CD8-positive, alpha-beta memory T cell (primary cell): ENCODE measurements around the gene CELA2A. TPM values are rescaled to one million over a fixed set of nuclear protein-coding genes. Genes with fewer than 3 reads are reported as not detected.
A peak's percentile ranks its signal among the peaks of the same experiment; 100 is the strongest.

Experiments
- CTCF ChIA-PET: fragments of 350-600 bp; sonication (Branson Sonifier 250); formaldehyde crosslinking; loops from one replicate; lab custom pipeline; 2021; ENCODE audit warnings: antibody characterized with exemption; lab: Charles Lee
- POLR2A ChIA-PET: fragments of 350-600 bp; sonication (Branson Sonifier 250); formaldehyde crosslinking; loops from one replicate; lab custom pipeline; 2021; ENCODE audit warnings: antibody characterized with exemption; lab: Charles Lee
- DNase-seq, 5 donors: peaks; one replicate each; pipeline versions ENCODE4 v3.0.0 to v3.0.0-alpha.2; 2020 to 2022; ENCODE audit warnings: mixed read lengths in 1 of 5
- H3K27ac ChIP-seq: one replicate; pipeline ENCODE4 v1.7.0; 2013; ENCODE audit warnings: low read depth, mild to moderate bottlenecking, low read length, moderate library complexity
- H3K27me3 ChIP-seq: 2 replicates; pipeline ENCODE4 v1.7.0; 2013; ENCODE audit warnings: low read length, mild to moderate bottlenecking; ENCODE audit not compliant: insufficient read depth, poor library complexity, severe bottlenecking
- H3K36me3 ChIP-seq: 2 replicates; pipeline ENCODE4 v1.7.0; 2013; ENCODE audit warnings: mild to moderate bottlenecking, low read length, moderate library complexity; ENCODE audit not compliant: insufficient read depth
- H3K4me1 ChIP-seq: 2 replicates; pipeline ENCODE4 v1.7.0; 2013; ENCODE audit warnings: mild to moderate bottlenecking, low read length, moderate library complexity; ENCODE audit not compliant: insufficient read depth
- H3K4me3 ChIP-seq: 2 replicates; pipeline ENCODE4 v1.7.0; 2013; ENCODE audit warnings: mild to moderate bottlenecking, low read length
- H3K9me3 ChIP-seq: 2 replicates; pipeline ENCODE4 v1.7.0; 2013; ENCODE audit warnings: mild to moderate bottlenecking, low read length
- H3K27ac Mint-ChIP-seq, 8 donors: one replicate each; pipeline ENCODE4 v1.8.0; 2020 to 2021; ENCODE audit warnings: mixed read lengths in 8 of 8, mild to moderate bottlenecking in 6 of 8, inconsistent platforms in 3 of 8, moderate library complexity in 3 of 8
- H3K27me3 Mint-ChIP-seq, 2 donors: one replicate each; pipeline ENCODE4 v1.8.0; 2020 to 2021; ENCODE audit warnings: mixed read lengths in 2 of 2, mild to moderate bottlenecking in 1 of 2, moderate library complexity in 1 of 2
- H3K36me3 Mint-ChIP-seq, 3 donors: one replicate each; pipeline ENCODE4 v1.8.0; 2020 to 2021; ENCODE audit warnings: mixed read lengths in 3 of 3, inconsistent platforms in 1 of 3, mild to moderate bottlenecking in 1 of 3
- H3K4me1 Mint-ChIP-seq, 3 donors: one replicate each; pipeline ENCODE4 v1.8.0; 2020 to 2021; ENCODE audit warnings: mixed read lengths in 3 of 3, inconsistent platforms in 1 of 3, mild to moderate bottlenecking in 1 of 3
- H3K4me3 Mint-ChIP-seq, 7 donors: one replicate each; pipeline ENCODE4 v1.8.0; 2020 to 2021; ENCODE audit warnings: mixed read lengths in 7 of 7, mild to moderate bottlenecking in 6 of 7, moderate library complexity in 4 of 7, inconsistent platforms in 2 of 7
- H3K9me3 Mint-ChIP-seq, 5 donors: one replicate each; pipeline ENCODE4 v1.8.0; 2020 to 2022; ENCODE audit warnings: mixed read lengths in 5 of 5, mild to moderate bottlenecking in 3 of 5, moderate library complexity in 2 of 5, inconsistent platforms in 1 of 5
- polyA plus RNA-seq: library from polyadenylated mRNA; unstranded; fragments of 300-500 nt; fragmentation: Illumina TruSeq; gene quantifications from one replicate; pipeline ENCODE4 v1.2.3, GENCODE V29; 2021
- total RNA-seq, 2 experiments: library from RNA; stranded (reverse); gene quantifications; one replicate each; pipeline ENCODE4 v1.2.3, GENCODE V29; 2021

Gene CELA2A
- total and polyA plus RNA-seq, 3 experiments from 2014 or later, result not detected

- peaks cover 8% of the 10 kb centered on the region for H3K36me3 ChIP-seq
- H3K36me3 Mint-ChIP-seq, result peaks cover 1 to 39% (median 4%) of the 10 kb centered on the region in 3 donors
- POLR2A ChIA-PET, result no interaction called here
Measured at GRCh38 chr1:15420853-15421465, 35.6 kb upstream of the CELA2A start.

GRCh38 chr1:15422871-15423270 lies 33.7 kb upstream of the CELA2A start:
- ChIA-PET CTCF (interaction anchor here (1.9 kb wide), 1 partner anchor 8 kb away, joined by 7 read pairs; no protein-coding TSS in a partner anchor), POLR2A (no interaction called here)
- H3K27ac ChIP-seq, result no peak overlapping the region
- no peak overlapping the region for H3K4me3 ChIP-seq
- H3K36me3 ChIP-seq, result peaks cover 15% of the 10 kb centered on the region
- H3K4me1 Mint-ChIP-seq, result peaks cover 28 to 33% (median 28%) of the 10 kb centered on the region in 3 donors
- no peaks in the 10 kb centered on the region for H3K9me3 ChIP-seq
- no peak for DNase-seq
- no peaks in the 10 kb centered on the region for H3K27me3 Mint-ChIP-seq
- peak overlapping the region in 4 of 8 donors; percentile 21 to 83 (median 57) for H3K27ac Mint-ChIP-seq
- no peaks in the 10 kb centered on the region for H3K27me3 ChIP-seq
- H3K4me3 Mint-ChIP-seq, result no peak overlapping the region
- H3K9me3 Mint-ChIP-seq, result no peaks in the 10 kb centered on the region
- peaks cover 4 to 54% (median 8%) of the 10 kb centered on the region in 3 donors for H3K36me3 Mint-ChIP-seq
- H3K4me1 ChIP-seq, result no peaks in the 10 kb centered on the region

More at GRCh38 chr1:15420853-15421465, 35.6 kb upstream of the CELA2A start:
- H3K9me3 ChIP-seq, result no peaks in the 10 kb centered on the region
- DNase-seq, result no peak
- no peak overlapping the region for H3K4me3 ChIP-seq
- CTCF ChIA-PET, result interaction anchor here (1.9 kb wide), 1 partner anchor 10 kb away, joined by 7 read pairs; no protein-coding TSS in a partner anchor
- Mint-ChIP-seq H3K4me3 (peak overlapping the region in 3 of 7 donors; percentile 4 to 32 (median 20)), H3K27ac (peak overlapping the region in 7 of 8 donors; percentile 25 to 95 (median 88)), H3K9me3 (no peaks in the 10 kb centered on the region), H3K4me1 (peaks cover 42 to 48% (median 47%) of the 10 kb centered on the region in 3 donors), H3K27me3 (no peaks in the 10 kb centered on the region)
- peak overlapping the region; percentile 24 for H3K27ac ChIP-seq
- no peaks in the 10 kb centered on the region for H3K27me3 ChIP-seq
- peaks cover 18% of the 10 kb centered on the region for H3K4me1 ChIP-seq

- H3K36me3 Mint-ChIP-seq, result peaks cover 4 to 60% (median 8%) of the 10 kb centered on the region in 3 donors
- no peak for DNase-seq
- ChIA-PET POLR2A (no interaction called here), CTCF (no interaction called here)
- Histone ChIP-seq H3K9me3 (no peaks in the 10 kb centered on the region), H3K4me3 (no peak overlapping the region), H3K36me3 (peaks cover 15% of the 10 kb centered on the region), H3K4me1 (no peaks in the 10 kb centered on the region), H3K27me3 (no peaks in the 10 kb centered on the region), H3K27ac (no peak overlapping the region)
- H3K9me3 Mint-ChIP-seq, result no peaks in the 10 kb centered on the region
- H3K4me3 Mint-ChIP-seq, result no peak overlapping the region
- H3K27me3 Mint-ChIP-seq, result no peaks in the 10 kb centered on the region
- H3K27ac Mint-ChIP-seq, result peak overlapping the region in 6 of 8 donors; percentile 32 to 91 (median 82)
- H3K4me1 Mint-ChIP-seq, result peaks cover 26 to 30% (median 26%) of the 10 kb centered on the region in 3 donors
Measured at GRCh38 chr1:15423355-15424077, 33.0 kb upstream of the CELA2A start.

GRCh38 chr1:15424146-15424667 lies 32.3 kb upstream of the CELA2A start:
- H3K9me3 ChIP-seq, result no peaks in the 10 kb centered on the region
- peak overlapping the region in 7 of 8 donors; percentile 63 to 91 (median 84) for H3K27ac Mint-ChIP-seq
- H3K4me3 Mint-ChIP-seq, result peak overlapping the region in 1 of 7 donors; percentile 38
- POLR2A ChIA-PET, result no interaction called here
- H3K4me1 Mint-ChIP-seq, result peaks cover 22 to 26% (median 23%) of the 10 kb centered on the region in 3 donors
- peaks cover 15% of the 10 kb centered on the region for H3K36me3 ChIP-seq
- H3K4me1 ChIP-seq, result no peaks in the 10 kb centered on the region
- H3K27me3 Mint-ChIP-seq, result no peaks in the 10 kb centered on the region
- peaks cover 4 to 58% (median 8%) of the 10 kb centered on the region in 3 donors for H3K36me3 Mint-ChIP-seq
- no peak for DNase-seq
- no peaks in the 10 kb centered on the region for H3K9me3 Mint-ChIP-seq
- H3K27ac ChIP-seq, result no peak overlapping the region
- no peak overlapping the region for H3K4me3 ChIP-seq
- H3K27me3 ChIP-seq, result no peaks in the 10 kb centered on the region
- CTCF ChIA-PET, result no interaction called here

GRCh38 chr1:15424981-15425380 lies 31.6 kb upstream of the CELA2A start:
- no peak overlapping the region for H3K27ac ChIP-seq
- H3K4me1 ChIP-seq, result no peaks in the 10 kb centered on the region

GRCh38 chr1:15425521-15425920 lies 31.0 kb upstream of the CELA2A start:
- no peaks in the 10 kb centered on the region for H3K9me3 Mint-ChIP-seq
- DNase-seq, result no peak
- peak overlapping the region in 6 of 8 donors; percentile 17 to 91 (median 84) for H3K27ac Mint-ChIP-seq
- ChIA-PET CTCF (interaction anchor here (9.6 kb wide), 1 partner anchor 102 kb away, joined by 98 read pairs; no protein-coding TSS in a partner anchor), POLR2A (no interaction called here)
- peaks cover 16 to 18% (median 17%) of the 10 kb centered on the region in 3 donors for H3K4me1 Mint-ChIP-seq
- H3K4me3 Mint-ChIP-seq, result no peak overlapping the region
- H3K4me1 ChIP-seq, result no peaks in the 10 kb centered on the region
- H3K9me3 ChIP-seq, result no peaks in the 10 kb centered on the region
- H3K36me3 ChIP-seq, result peaks cover 15% of the 10 kb centered on the region
- peaks cover 4 to 63% (median 8%) of the 10 kb centered on the region in 3 donors for H3K36me3 Mint-ChIP-seq
- H3K4me3 ChIP-seq, result no peak overlapping the region
- H3K27me3 Mint-ChIP-seq, result no peaks in the 10 kb centered on the region
- no peak overlapping the region for H3K27ac ChIP-seq
- H3K27me3 ChIP-seq, result no peaks in the 10 kb centered on the region

More at GRCh38 chr1:15424981-15425380, 31.6 kb upstream of the CELA2A start:
- peaks cover 15% of the 10 kb centered on the region for H3K36me3 ChIP-seq
- DNase-seq, result no peak
- Mint-ChIP-seq H3K27me3 (no peaks in the 10 kb centered on the region), H3K36me3 (peaks cover 4 to 61% (median 8%) of the 10 kb centered on the region in 3 donors), H3K9me3 (no peaks in the 10 kb centered on the region), H3K4me3 (no peak overlapping the region), H3K4me1 (peaks cover 19 to 20% (median 19%) of the 10 kb centered on the region in 3 donors), H3K27ac (peak overlapping the region in 6 of 8 donors; percentile 61 to 91 (median 83))
- H3K27me3 ChIP-seq, result no peaks in the 10 kb centered on the region
- POLR2A ChIA-PET, result no interaction called here
- no peaks in the 10 kb centered on the region for H3K9me3 ChIP-seq
- no peak overlapping the region for H3K4me3 ChIP-seq
- CTCF ChIA-PET, result interaction anchor here (9.6 kb wide), 1 partner anchor 101 kb away, joined by 98 read pairs; no protein-coding TSS in a partner anchor

- Mint-ChIP-seq H3K27me3 (no peaks in the 10 kb centered on the region), H3K4me1 (peaks cover 13 to 15% (median 14%) of the 10 kb centered on the region in 3 donors), H3K27ac (peak overlapping the region; percentile 6 to 91 (median 84)), H3K36me3 (peaks cover under 1 to 62% (median 8%) of the 10 kb centered on the region in 3 donors), H3K9me3 (no peaks in the 10 kb centered on the region), H3K4me3 (peak overlapping the region in 2 of 7 donors; percentile 20 to 75)
- Histone ChIP-seq H3K9me3 (no peaks in the 10 kb centered on the region), H3K27ac (no peak overlapping the region), H3K4me1 (no peaks in the 10 kb centered on the region), H3K27me3 (no peaks in the 10 kb centered on the region), H3K4me3 (no peak overlapping the region), H3K36me3 (peaks cover 15% of the 10 kb centered on the region)
- CTCF ChIA-PET, result interaction anchor here (9.6 kb wide), 1 partner anchor 102 kb away, joined by 98 read pairs; no protein-coding TSS in a partner anchor
- DNase-seq, result no peak
- POLR2A ChIA-PET, result no interaction called here
Measured at GRCh38 chr1:15425958-15426357, 30.6 kb upstream of the CELA2A start.
